Pancreas (tissue), 10 donors: ENCODE results near the gene JMJD4. TPM values are rescaled to one million over a fixed set of nuclear protein-coding genes. Genes with fewer than 3 reads are reported as not detected.
A peak's percentile ranks its signal among the peaks of the same experiment; 100 is the strongest.

Source experiments
- ATAC-seq, 4 donors: fragments of 200-7000 bp; cut with Tn5 transposase; one replicate each; pipeline versions ENCODE4 v1.8.0 to v1.9.1; 2020; ENCODE audit warnings: mild to moderate bottlenecking in 4 of 4, moderate library complexity in 4 of 4
- DNase-seq, 6 donors: peaks; one replicate each; pipeline ENCODE4 v3.0.0-alpha.2; 2020
- FAIRE-seq: peaks from 2 replicates; lab custom pipeline; 2012; peaks lifted over from hg19 to GRCh38; lab: Jason Lieb, UNC
- H3K27ac ChIP-seq, 4 donors: fragments of 200-600 bp; sonication (generic); 1 replicate in 3 of 4; 2 replicates in 1 of 4; pipeline versions ENCODE4 v1.5.0 to v1.8.0; 2020
- H3K27me3 ChIP-seq, 4 donors: fragments of 200-600 bp; one replicate each; pipeline ENCODE4 v1.8.0; 2021
- H3K36me3 ChIP-seq, 3 donors: fragments of 200-600 bp; sonication (generic) in 1 of 3; one replicate each; pipeline versions ENCODE4 v1.5.0 to v1.8.0; 2020 to 2021
- H3K4me1 ChIP-seq, 3 donors: fragments of 200-600 bp; one replicate each; pipeline ENCODE4 v1.8.0; 2021
- H3K4me3 ChIP-seq, 4 donors: fragments of 200-600 bp; sonication (generic) in 2 of 4; one replicate each; pipeline versions ENCODE4 v1.5.0 to v1.8.0; 2020 to 2021
- H3K9me3 ChIP-seq, 4 donors: fragments of 200-600 bp; one replicate each; pipeline ENCODE4 v1.8.0; 2021
- CTCF ChIP-seq, 4 donors: fragments of 200-600 bp; sonication (generic) in 3 of 4; IDR thresholded peaks; one replicate each; pipeline versions ENCODE4 v1.5.0 to v1.8.0; 2021; ENCODE audit warnings: antibody characterized with exemption in 4 of 4
- WGBS, 2 donors: extraction: QIAGEN DNeasy Blood & Tissue Kit; methylation state at CpG; one replicate each; pipeline ENCODE4 v1.1.7; 2013; 5-methylcytosine and 5-hydroxymethylcytosine counted together
- intact Hi-C, 3 donors: fragments of 100-400 bp; cut with DNase I; formaldehyde crosslinking; loops; one replicate each; pipeline versions ENCODE4 v1.11.1 to v1.14.2; 2022
- polyA plus RNA-seq, 2 donors: library from polyadenylated mRNA; stranded (reverse); fragments of 200-250 nt; gene quantifications; one replicate each; pipeline ENCODE4 v1.2.3, GENCODE V29; 2013
- total RNA-seq, 6 donors: library from RNA; stranded (reverse); fragmentation: NEBNext Ultra II Directional in 4 of 6; extraction: Animal tissue kit (Norgen Biotek cat#: 25700) in 4 of 6; gene quantifications; one replicate each; pipeline versions ENCODE4 v1.2.1 to v1.2.4, GENCODE V29; 2021 to 2023
- donor health status: healthy with polysubstance abuse.
- donor health status: DM: no; HTN: no; CAD: no; lungs with moderate emphysema.
- donor health status: DM: no; HTN: no; CAD: no.
- donor health status: control.
- donor health status: control.
- donor health status: Bipolar disorder and iron deficiency.
- donor health status: DM: yes; HTN: yes; CAD: no.
- donor health status: DM: no; HTN: no; CAD: no.
- donor health status: DM: no; HTN: no; CAD: no.
- donor health status: DM: yes; HTN: yes; CAD: no.

JMJD4 gene
- total and polyA plus RNA-seq, 8 donors, result 4.8 to 14.8 (median 9.6) TPM

- ATAC-seq (no peak), DNase-seq (peak in 1 of 6 donors; percentile 44), FAIRE-seq (no peak)
- Histone ChIP-seq H3K4me3 (no peak overlapping the region), H3K9me3 (no peaks in the 10 kb centered on the region), H3K4me1 (no peaks in the 10 kb centered on the region), H3K36me3 (peaks cover 0 to 7% (median 0%) of the 10 kb centered on the region in 3 donors), H3K27me3 (no peaks in the 10 kb centered on the region), H3K27ac (no peak overlapping the region)
- 89 to 91% methylated on average over 9 to 12 of the region's 12 CpGs for WGBS, 2 donors
- intact Hi-C loops, result no loop called here
- no peak for TF ChIP-seq CTCF (IDR thresholded peaks at IDR 0.05)
Measured at GRCh38 chr1:227745568-227746265, 10.6 kb upstream of the JMJD4 start.

- intact Hi-C loops, result no loop called here
- no peaks in the 10 kb centered on the region for H3K9me3 ChIP-seq
- ATAC-seq (no peak), DNase-seq (peak in 1 of 6 donors; percentile 43), FAIRE-seq (no peak)
- H3K36me3 ChIP-seq, result peaks cover 0 to 7% (median 0%) of the 10 kb centered on the region in 3 donors
- H3K4me3 ChIP-seq, result no peak overlapping the region
- no peak overlapping the region for H3K27ac ChIP-seq
- TF ChIP-seq CTCF (IDR thresholded peaks at IDR 0.05), result no peak
- no peaks in the 10 kb centered on the region for H3K27me3 ChIP-seq
- no peaks in the 10 kb centered on the region for H3K4me1 ChIP-seq
- 80 to 83% methylated on average over 8 of the region's 8 CpGs for WGBS, 2 donors
Measured at GRCh38 chr1:227744668-227745067, 9.6 kb upstream of the JMJD4 start.

GRCh38 chr1:227742738-227743715 lies 7.9 kb upstream of the JMJD4 start:
- Histone ChIP-seq H3K27ac (no peak overlapping the region), H3K27me3 (no peaks in the 10 kb centered on the region), H3K4me1 (no peaks in the 10 kb centered on the region), H3K4me3 (no peak overlapping the region), H3K36me3 (peaks cover 0 to 2% (median 0%) of the 10 kb centered on the region in 3 donors), H3K9me3 (no peaks in the 10 kb centered on the region)
- no peak for TF ChIP-seq CTCF (IDR thresholded peaks at IDR 0.05)
- no peak for ATAC-seq
- intact Hi-C loops, result no loop called here
- FAIRE-seq, result no peak
- peak in 1 of 6 donors; percentile 46 for DNase-seq
- WGBS, 2 donors, result 89 to 91% methylated on average over 18 of the region's 18 CpGs

GRCh38 chr1:227741166-227741870 lies 6.2 kb upstream of the JMJD4 start:
- DNase-seq (no peak), FAIRE-seq (no peak), ATAC-seq (no peak)
- no peaks in the 10 kb centered on the region for H3K9me3 ChIP-seq
- TF ChIP-seq CTCF (IDR thresholded peaks at IDR 0.05), result no peak
- WGBS, 2 donors, result 85 to 86% methylated on average over 17 of the region's 17 CpGs
- H3K36me3 ChIP-seq, result no peaks in the 10 kb centered on the region
- intact Hi-C loops, result no loop called here
- H3K4me1 ChIP-seq, result no peaks in the 10 kb centered on the region
- H3K27me3 ChIP-seq, result no peaks in the 10 kb centered on the region
- H3K4me3 ChIP-seq, result no peak overlapping the region
- H3K27ac ChIP-seq, result no peak overlapping the region
